H1 (cell line): ENCODE results near the gene NELFA. TPM values are rescaled to one million over a fixed set of nuclear protein-coding genes. Genes with fewer than 3 reads are reported as not detected.

Source experiments
- CEBPB ChIP-seq: IDR thresholded peaks from 2 replicates; pipeline ENCODE4 v1.6.1; 2012; ENCODE audit warnings: low read depth, low read length
- CHD2 ChIP-seq: IDR thresholded peaks from 2 replicates; pipeline ENCODE4 v1.6.1; 2012; ENCODE audit warnings: low read length, improper control_type of control experiment
- CTBP2 ChIP-seq: IDR thresholded peaks from 2 replicates; pipeline ENCODE4 v1.7.0; 2011; ENCODE audit warnings: borderline replicate concordance, mild to moderate bottlenecking, moderate library complexity, mixed read lengths, low read length; ENCODE audit not compliant: insufficient read depth, insufficient read length
- MAFK ChIP-seq: IDR thresholded peaks from 2 replicates; pipeline ENCODE4 v1.6.1; 2012; ENCODE audit warnings: low read depth, mild to moderate bottlenecking, improper control_type of control experiment, low read length
- NRF1 ChIP-seq: IDR thresholded peaks from 2 replicates; pipeline ENCODE4 v1.6.1; 2011; ENCODE audit warnings: mild to moderate bottlenecking, low read depth, low read length, improper control_type of control experiment
- RFX5 ChIP-seq: IDR thresholded peaks from 2 replicates; pipeline ENCODE4 v1.6.1; 2011; ENCODE audit warnings: low read depth, low read length, improper control_type of control experiment, borderline replicate concordance
- SAP30 ChIP-seq: fragments of 300-600 bp; sonication (generic); IDR thresholded peaks from 2 replicates; pipeline ENCODE4 v1.7.1; 2012; ENCODE audit warnings: low read length, moderate library complexity, mild to moderate bottlenecking, inconsistent platforms; ENCODE audit not compliant: insufficient read depth, insufficient replicate concordance
- SP4 ChIP-seq: IDR thresholded peaks from 2 replicates; pipeline ENCODE4 v1.6.1; 2012; ENCODE audit warnings: low read length, inconsistent platforms
- TAF1 ChIP-seq: IDR thresholded peaks from 2 replicates; pipeline ENCODE4 v1.6.1; 2011; ENCODE audit warnings: mild to moderate bottlenecking, low read depth, low read length
- polyA plus RNA-seq, 7 experiments: library from polyadenylated mRNA; depleted of rRNA in 3 of 7; stranded (reverse) in 5 of 7; unstranded in 2 of 7; fragments of >200 nt in 5 of 7; fragments of 200-250 nt in 2 of 7; gene quantifications; 1 replicate in 5 of 7; 2 replicates in 1 of 7; 4 replicates in 1 of 7; pipeline versions ENCODE4 v1.2.1 to v1.2.3, GENCODE V29; 2011 to 2013; ENCODE audit warnings: missing spikeins in 2 of 7, mixed read lengths in 2 of 7
- total RNA-seq: library from RNA; stranded (reverse); fragmentation: NEBNext Ultra II Directional; extraction: Animal tissue kit (Norgen Biotek cat#: 25700); gene quantifications from 2 replicates; pipeline ENCODE4 v1.2.1, GENCODE V29; 2021
- TF ChIP-seq, protein P1 (sequence below): fragments of 300-600 bp; sonication (generic); IDR thresholded peaks from 2 replicates; pipeline ENCODE4 v1.7.1; 2012; ENCODE audit warnings: low read length, moderate library complexity, mild to moderate bottlenecking, inconsistent platforms; ENCODE audit not compliant: insufficient replicate concordance
- TF ChIP-seq, protein P2 (sequence below): IDR thresholded peaks from 2 replicates; pipeline ENCODE4 v1.6.1; 2012; ENCODE audit warnings: inconsistent platforms

NELFA gene
- total and polyA plus RNA-seq, 2 of the 8 experiments (the other 6 are each of a cell fraction or from before 2014, with no cell fraction given) = 41.8 to 57.5 TPM

DNA sequence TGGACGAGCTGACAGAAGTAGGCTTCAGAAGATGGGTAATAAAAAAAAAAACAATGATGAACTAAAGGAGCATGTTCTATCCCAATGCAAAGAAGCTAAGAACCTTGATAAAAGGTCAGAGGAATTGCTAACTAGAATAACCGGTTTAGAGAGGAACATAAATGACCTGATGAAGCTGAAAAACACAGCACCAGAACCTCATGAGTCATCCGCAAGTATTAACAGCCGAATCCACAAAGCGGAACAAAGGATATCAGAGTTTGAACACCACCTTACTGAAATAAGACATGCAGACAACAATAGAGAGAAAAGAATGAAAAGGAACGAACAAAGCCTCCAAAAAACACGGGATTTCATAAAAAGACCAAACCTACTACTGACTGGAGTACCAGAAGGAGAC lies 10.5 kb downstream of the NELFA start (continued):
- TF ChIP-seq, protein P1, sequence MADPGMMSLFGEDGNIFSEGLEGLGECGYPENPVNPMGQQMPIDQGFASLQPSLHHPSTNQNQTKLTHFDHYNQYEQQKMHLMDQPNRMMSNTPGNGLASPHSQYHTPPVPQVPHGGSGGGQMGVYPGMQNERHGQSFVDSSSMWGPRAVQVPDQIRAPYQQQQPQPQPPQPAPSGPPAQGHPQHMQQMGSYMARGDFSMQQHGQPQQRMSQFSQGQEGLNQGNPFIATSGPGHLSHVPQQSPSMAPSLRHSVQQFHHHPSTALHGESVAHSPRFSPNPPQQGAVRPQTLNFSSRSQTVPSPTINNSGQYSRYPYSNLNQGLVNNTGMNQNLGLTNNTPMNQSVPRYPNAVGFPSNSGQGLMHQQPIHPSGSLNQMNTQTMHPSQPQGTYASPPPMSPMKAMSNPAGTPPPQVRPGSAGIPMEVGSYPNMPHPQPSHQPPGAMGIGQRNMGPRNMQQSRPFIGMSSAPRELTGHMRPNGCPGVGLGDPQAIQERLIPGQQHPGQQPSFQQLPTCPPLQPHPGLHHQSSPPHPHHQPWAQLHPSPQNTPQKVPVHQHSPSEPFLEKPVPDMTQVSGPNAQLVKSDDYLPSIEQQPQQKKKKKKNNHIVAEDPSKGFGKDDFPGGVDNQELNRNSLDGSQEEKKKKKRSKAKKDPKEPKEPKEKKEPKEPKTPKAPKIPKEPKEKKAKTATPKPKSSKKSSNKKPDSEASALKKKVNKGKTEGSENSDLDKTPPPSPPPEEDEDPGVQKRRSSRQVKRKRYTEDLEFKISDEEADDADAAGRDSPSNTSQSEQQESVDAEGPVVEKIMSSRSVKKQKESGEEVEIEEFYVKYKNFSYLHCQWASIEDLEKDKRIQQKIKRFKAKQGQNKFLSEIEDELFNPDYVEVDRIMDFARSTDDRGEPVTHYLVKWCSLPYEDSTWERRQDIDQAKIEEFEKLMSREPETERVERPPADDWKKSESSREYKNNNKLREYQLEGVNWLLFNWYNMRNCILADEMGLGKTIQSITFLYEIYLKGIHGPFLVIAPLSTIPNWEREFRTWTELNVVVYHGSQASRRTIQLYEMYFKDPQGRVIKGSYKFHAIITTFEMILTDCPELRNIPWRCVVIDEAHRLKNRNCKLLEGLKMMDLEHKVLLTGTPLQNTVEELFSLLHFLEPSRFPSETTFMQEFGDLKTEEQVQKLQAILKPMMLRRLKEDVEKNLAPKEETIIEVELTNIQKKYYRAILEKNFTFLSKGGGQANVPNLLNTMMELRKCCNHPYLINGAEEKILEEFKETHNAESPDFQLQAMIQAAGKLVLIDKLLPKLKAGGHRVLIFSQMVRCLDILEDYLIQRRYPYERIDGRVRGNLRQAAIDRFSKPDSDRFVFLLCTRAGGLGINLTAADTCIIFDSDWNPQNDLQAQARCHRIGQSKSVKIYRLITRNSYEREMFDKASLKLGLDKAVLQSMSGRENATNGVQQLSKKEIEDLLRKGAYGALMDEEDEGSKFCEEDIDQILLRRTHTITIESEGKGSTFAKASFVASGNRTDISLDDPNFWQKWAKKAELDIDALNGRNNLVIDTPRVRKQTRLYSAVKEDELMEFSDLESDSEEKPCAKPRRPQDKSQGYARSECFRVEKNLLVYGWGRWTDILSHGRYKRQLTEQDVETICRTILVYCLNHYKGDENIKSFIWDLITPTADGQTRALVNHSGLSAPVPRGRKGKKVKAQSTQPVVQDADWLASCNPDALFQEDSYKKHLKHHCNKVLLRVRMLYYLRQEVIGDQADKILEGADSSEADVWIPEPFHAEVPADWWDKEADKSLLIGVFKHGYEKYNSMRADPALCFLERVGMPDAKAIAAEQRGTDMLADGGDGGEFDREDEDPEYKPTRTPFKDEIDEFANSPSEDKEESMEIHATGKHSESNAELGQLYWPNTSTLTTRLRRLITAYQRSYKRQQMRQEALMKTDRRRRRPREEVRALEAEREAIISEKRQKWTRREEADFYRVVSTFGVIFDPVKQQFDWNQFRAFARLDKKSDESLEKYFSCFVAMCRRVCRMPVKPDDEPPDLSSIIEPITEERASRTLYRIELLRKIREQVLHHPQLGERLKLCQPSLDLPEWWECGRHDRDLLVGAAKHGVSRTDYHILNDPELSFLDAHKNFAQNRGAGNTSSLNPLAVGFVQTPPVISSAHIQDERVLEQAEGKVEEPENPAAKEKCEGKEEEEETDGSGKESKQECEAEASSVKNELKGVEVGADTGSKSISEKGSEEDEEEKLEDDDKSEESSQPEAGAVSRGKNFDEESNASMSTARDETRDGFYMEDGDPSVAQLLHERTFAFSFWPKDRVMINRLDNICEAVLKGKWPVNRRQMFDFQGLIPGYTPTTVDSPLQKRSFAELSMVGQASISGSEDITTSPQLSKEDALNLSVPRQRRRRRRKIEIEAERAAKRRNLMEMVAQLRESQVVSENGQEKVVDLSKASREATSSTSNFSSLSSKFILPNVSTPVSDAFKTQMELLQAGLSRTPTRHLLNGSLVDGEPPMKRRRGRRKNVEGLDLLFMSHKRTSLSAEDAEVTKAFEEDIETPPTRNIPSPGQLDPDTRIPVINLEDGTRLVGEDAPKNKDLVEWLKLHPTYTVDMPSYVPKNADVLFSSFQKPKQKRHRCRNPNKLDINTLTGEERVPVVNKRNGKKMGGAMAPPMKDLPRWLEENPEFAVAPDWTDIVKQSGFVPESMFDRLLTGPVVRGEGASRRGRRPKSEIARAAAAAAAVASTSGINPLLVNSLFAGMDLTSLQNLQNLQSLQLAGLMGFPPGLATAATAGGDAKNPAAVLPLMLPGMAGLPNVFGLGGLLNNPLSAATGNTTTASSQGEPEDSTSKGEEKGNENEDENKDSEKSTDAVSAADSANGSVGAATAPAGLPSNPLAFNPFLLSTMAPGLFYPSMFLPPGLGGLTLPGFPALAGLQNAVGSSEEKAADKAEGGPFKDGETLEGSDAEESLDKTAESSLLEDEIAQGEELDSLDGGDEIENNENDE = no peak
- TF ChIP-seq SAP30 (no peak), MAFK (no peak), TAF1 (no peak), NRF1 (no peak), RFX5 (no peak), SP4 (no peak), CTBP2 (no peak), CEBPB (no peak), CHD2 (no peak)
- TF ChIP-seq, protein P2, sequence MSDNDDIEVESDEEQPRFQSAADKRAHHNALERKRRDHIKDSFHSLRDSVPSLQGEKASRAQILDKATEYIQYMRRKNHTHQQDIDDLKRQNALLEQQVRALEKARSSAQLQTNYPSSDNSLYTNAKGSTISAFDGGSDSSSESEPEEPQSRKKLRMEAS = no peak
